GM18907 (cell line): ENCODE measurements around the gene TMEM80.

ENCODE experiments used
- ATAC-seq: cut with Tn5 transposase; IDR thresholded peaks from one replicate; pipeline ENCODE4 v1.9.1; 2021; ENCODE audit warnings: mild to moderate bottlenecking, moderate library complexity; ENCODE audit not compliant: unreplicated experiment

The TMEM80 gene

DNA sequence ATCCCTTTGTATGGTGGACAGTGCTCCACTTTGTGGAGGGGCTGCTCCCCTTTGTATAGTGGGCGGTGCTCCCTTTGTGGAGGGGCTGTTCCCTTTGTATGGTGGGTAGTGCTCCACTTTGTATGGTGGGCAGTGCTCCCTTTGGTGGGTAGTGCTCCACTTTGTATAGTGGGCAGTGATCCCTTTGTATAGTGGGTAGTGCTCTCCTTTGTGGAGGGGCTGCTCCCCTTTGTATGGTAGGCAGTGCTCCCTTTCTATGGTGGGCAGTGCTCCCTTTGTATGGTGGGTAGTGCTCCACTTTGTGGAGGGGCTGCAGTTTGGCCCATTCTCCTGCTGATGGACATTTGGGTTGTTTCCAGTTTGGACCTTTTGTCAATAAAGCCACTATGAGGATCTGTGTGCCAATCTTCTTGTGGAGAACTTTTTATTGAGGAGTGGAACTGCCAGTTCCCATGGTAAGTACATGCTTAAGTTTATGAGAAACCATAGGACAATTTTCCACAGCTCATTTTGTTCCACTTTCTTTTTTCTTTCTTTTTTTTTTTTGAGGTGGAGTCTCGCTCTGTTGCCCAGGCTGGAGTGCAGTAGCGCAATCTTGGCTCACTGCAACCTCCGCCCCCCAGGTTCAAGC, 47.1 kb downstream of the TMEM80 start:
- no peak for ATAC-seq

GRCh38 chr11:745428-745827, 49.8 kb downstream of the TMEM80 start:
- no peak for ATAC-seq

- ATAC-seq: peak; percentile 46
Observed at GRCh38 chr11:746289-747157, 50.9 kb downstream of the TMEM80 start.

DNA sequence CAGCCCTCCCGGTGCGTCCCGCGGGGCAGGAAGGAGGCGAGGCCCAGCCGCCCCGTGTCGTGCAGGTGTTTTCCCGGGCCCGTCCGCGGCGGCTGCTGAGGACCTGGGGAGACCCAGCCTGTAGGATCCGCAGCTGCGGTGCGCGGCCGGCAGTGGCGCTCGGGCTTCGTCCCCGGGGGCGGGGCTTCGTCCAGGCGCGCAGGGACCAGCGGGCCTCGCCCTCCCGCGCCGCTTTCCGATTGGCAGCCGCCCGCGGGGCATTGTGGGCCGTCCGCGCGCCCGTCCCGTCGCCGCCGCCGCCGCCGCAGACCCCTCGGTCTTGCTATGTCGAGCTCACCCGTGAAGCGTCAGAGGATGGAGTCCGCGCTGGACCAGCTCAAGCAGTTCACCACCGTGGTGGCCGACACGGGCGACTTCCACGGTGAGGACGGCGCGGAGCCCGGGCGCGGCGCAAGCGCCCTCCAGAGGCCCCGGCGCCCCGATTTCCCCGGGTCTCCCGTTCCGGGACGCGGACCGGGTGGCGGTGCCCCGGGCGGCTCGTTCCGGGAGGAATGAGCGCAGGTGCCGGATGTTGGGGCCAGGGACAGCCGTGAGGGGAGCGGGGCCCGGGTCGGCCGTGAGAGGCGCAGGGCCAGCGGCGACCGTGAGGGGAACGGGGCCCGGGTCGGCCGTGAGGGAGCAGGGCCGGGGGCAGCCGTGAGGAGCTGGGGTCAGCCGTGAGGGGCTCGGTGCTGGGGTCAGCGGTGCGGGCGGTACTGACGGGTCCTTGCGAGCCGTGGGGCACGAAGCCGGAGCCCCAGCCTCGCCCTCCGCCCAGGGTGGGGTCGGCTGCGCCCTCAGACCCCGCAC, 51.8 kb downstream of the TMEM80 start, which contains the start of gene TALDO1:
TALDO1 (plus strand) TSS at position 307 of the 849 bp plus-strand sequence; CDS start at position 325, 18 bp downstream.
- ATAC-seq: peak; percentile 93

DNA sequence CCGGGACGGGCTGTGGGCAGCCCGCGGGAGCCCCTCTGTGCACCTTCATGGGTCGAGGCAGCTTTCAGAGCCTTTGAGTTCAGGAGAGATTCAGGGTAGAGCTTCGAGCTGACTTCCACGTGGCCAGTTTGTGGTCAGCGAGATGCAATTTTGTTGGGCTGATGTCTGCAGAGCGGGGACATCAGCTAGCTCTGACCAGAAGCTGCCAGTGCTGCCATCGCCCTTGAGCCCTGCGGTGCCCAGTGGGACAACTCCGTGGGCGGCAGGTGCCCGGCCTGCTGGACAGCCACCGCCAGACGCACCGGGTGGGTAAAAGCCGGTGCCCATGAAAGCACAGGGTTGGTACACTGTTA, 52.4 kb downstream of the TMEM80 start:
- peak; percentile 36 for ATAC-seq

DNA sequence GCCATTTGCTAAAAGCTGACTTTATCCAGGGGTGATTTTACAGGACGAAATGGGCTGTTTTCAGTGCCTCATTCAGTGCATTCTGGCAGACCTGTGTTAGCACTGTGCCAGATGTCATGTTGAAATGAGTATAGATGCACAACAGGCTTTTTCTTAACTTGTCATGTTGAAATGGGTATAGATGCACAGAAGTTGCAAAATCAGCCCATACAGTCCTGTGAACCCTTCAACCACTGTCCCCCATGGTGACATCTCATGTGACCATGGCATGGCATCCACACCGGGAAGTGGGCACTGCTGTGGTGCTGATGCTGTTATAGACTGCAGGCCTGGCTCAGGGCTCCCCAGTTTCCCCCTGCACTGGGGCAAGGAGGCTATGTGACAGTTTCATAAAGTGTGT, 54.1 kb downstream of the TMEM80 start:
- ATAC-seq: no peak
